BE2C (cell line): ENCODE data around the gene PRSS56.

Source experiments
- DNase-seq: peaks from one replicate; pipeline ENCODE4 v3.0.0-alpha.2; 2020
- H3K27me3 ChIP-seq: fragments of 250-450 bp; sonication (Bioruptor Pico); 2 replicates; pipeline ENCODE4 v1.5.1; 2020; ENCODE audit warnings: mild to moderate bottlenecking
- H3K36me3 ChIP-seq: fragments of 250-450 bp; sonication (Bioruptor Pico); 2 replicates; pipeline ENCODE4 v1.5.1; 2020; ENCODE audit warnings: mild to moderate bottlenecking
- H3K4me1 ChIP-seq: fragments of 250-450 bp; sonication (Bioruptor Pico); 2 replicates; pipeline ENCODE4 v1.5.1; 2020
- H3K4me3 ChIP-seq: 2 replicates; pipeline ENCODE4 v1.5.1; 2011; ENCODE audit warnings: low read depth, low read length
- H3K9me3 ChIP-seq: fragments of 250-450 bp; sonication (Bioruptor Pico); 2 replicates; pipeline ENCODE4 v1.5.1; 2020
- CTCF ChIP-seq: IDR thresholded peaks from 2 replicates; pipeline ENCODE4 v1.5.1; 2012; ENCODE audit warnings: mild to moderate bottlenecking, low read depth, low read length

Gene PRSS56

GRCh38 chr2:232545511-232546375 is 25.6 kb downstream of the PRSS56 start:
- no peaks in the 10 kb centered on the region for H3K4me1 ChIP-seq
- peaks cover 24% of the 10 kb centered on the region for H3K36me3 ChIP-seq
- H3K9me3 ChIP-seq: no peaks in the 10 kb centered on the region
- H3K27me3 ChIP-seq: no peaks in the 10 kb centered on the region
- H3K4me3 ChIP-seq: no peak overlapping the region
- no peak for DNase-seq
- no peak for TF ChIP-seq CTCF

- no peak overlapping the region for H3K4me3 ChIP-seq
- H3K27me3 ChIP-seq: no peaks in the 10 kb centered on the region
- no peaks in the 10 kb centered on the region for H3K4me1 ChIP-seq
- no peak for DNase-seq
- H3K9me3 ChIP-seq: no peaks in the 10 kb centered on the region
- TF ChIP-seq CTCF: no peak
- peaks cover 28% of the 10 kb centered on the region for H3K36me3 ChIP-seq
These were observed 27.8 kb downstream of the PRSS56 start for GRCh38 chr2:232547991-232548390.

- Histone ChIP-seq H3K36me3 (peaks cover 29% of the 10 kb centered on the region), H3K4me3 (peak overlapping the region; percentile 78), H3K4me1 (no peaks in the 10 kb centered on the region), H3K9me3 (no peaks in the 10 kb centered on the region), H3K27me3 (no peaks in the 10 kb centered on the region)
- no peak for DNase-seq
- TF ChIP-seq CTCF: no peak
These were observed 29.6 kb downstream of the PRSS56 start for GRCh38 chr2:232549655-232550353.

- peak; percentile 18 for TF ChIP-seq CTCF
- no peaks in the 10 kb centered on the region for H3K9me3 ChIP-seq
- peak within 1 kb of the TSS; percentile 78 for H3K4me3 ChIP-seq
- peak; percentile 97 for DNase-seq
- H3K27me3 ChIP-seq: no peaks in the 10 kb centered on the region
- H3K36me3 ChIP-seq: peaks cover 27% of the 10 kb centered on the region
- no peaks in the 10 kb centered on the region for H3K4me1 ChIP-seq
These were observed 30.4 kb downstream of the PRSS56 start, which contains the start of the genes EIF4E2 and TIGD1 for GRCh38 chr2:232550354-232551249. TSS of gene EIF4E2 (plus strand) at chr2:232550689. CDS start at chr2:232550725, 36 bp downstream. TSS of gene TIGD1 (minus strand) at chr2:232550557. CDS start at chr2:232549882, 675 bp downstream.

GRCh38 chr2:232551250-232551638 is 31.1 kb downstream of the PRSS56 start:
- H3K36me3 ChIP-seq: peaks cover 32% of the 10 kb centered on the region
- DNase-seq: no peak
- H3K4me1 ChIP-seq: no peaks in the 10 kb centered on the region
- H3K9me3 ChIP-seq: no peaks in the 10 kb centered on the region
- no peak for TF ChIP-seq CTCF
- peak overlapping the region; percentile 78 for H3K4me3 ChIP-seq
- H3K27me3 ChIP-seq: no peaks in the 10 kb centered on the region
